Esophagus mucosa (tissue), 1 donor: ENCODE measurements around the gene OR5F1. TPM values are rescaled to one million over a fixed set of nuclear protein-coding genes. Genes with fewer than 3 reads are reported as not detected.

Source experiments
- ATAC-seq: fragments of 200-7000 bp; cut with Tn5 transposase; one replicate; pipeline ENCODE4 v1.9.1; 2020
- total RNA-seq: library from RNA; stranded (reverse); gene quantifications from one replicate; pipeline ENCODE4 v1.2.4, GENCODE V29; 2023
- donor health status: DM: yes; HTN: yes; CAD: no.

Gene OR5F1
- total RNA-seq, result not detected

GRCh38 chr11:55994525-55994924 lies at the start of gene OR5F1:
Gene OR5F1 (minus strand): TSS chr11:55994625. CDS start chr11:55994625, 0 bp downstream.
- ATAC-seq, result no peak

GRCh38 chr11:56027354-56027753 lies 32.9 kb upstream of the OR5F1 start, which contains the start of gene OR5AS1:
Gene OR5AS1 (plus strand): TSS chr11:56027654. CDS start chr11:56030419, 2,765 bp downstream.
- no peak for ATAC-seq

GRCh38 chr11:56013805-56014204 lies 19.4 kb upstream of the OR5F1 start:
- ATAC-seq, result no peak

- no peak for ATAC-seq
These were observed 16.3 kb upstream of the OR5F1 start for GRCh38 chr11:56010716-56011115.

GRCh38 chr11:55970935-55971334 lies 23.5 kb downstream of the OR5F1 start:
- ATAC-seq, result no peak

- ATAC-seq, result no peak
These were observed 24.6 kb downstream of the OR5F1 start, which contains the start of gene OR10AG1 for GRCh38 chr11:55969845-55970244. Gene OR10AG1 (minus strand): TSS chr11:55969945. CDS start chr11:55969907, 38 bp downstream.

- no peak for ATAC-seq
These were observed 26.5 kb downstream of the OR5F1 start for GRCh38 chr11:55967914-55968313.

- no peak for ATAC-seq
These were observed 28.0 kb downstream of the OR5F1 start for GRCh38 chr11:55966391-55966790.

GRCh38 chr11:55956521-55956920 lies 37.9 kb downstream of the OR5F1 start:
- ATAC-seq, result no peak

GRCh38 chr11:55949330-55949729 lies 45.1 kb downstream of the OR5F1 start:
- no peak for ATAC-seq

Other genes starting within 250 kb of the OR5F1 start
- not detected for gene OR5D13, start 221.2 kb downstream of the OR5F1 start, total RNA-seq
- not detected for gene OR5D14, start 199.1 kb downstream of the OR5F1 start, total RNA-seq
- gene OR5L1, start 183.3 kb downstream of the OR5F1 start, total RNA-seq, result not detected
- gene OR5D18, start 175.0 kb downstream of the OR5F1 start, total RNA-seq, result not detected
- not detected for gene OR5L2, start 167.4 kb downstream of the OR5F1 start, total RNA-seq
- gene OR5D16, start 155.9 kb downstream of the OR5F1 start, total RNA-seq, result not detected
- not detected for gene TRIM51, start 111.3 kb downstream of the OR5F1 start, total RNA-seq
- not detected for gene OR5W2, start 80.0 kb downstream of the OR5F1 start, total RNA-seq
- gene OR5I1, start 58.2 kb downstream of the OR5F1 start, total RNA-seq, result not detected
- gene OR10AG1, start 24.7 kb downstream of the OR5F1 start, total RNA-seq, result not detected
- not detected for gene OR5AS1, start 33.0 kb upstream of the OR5F1 start, total RNA-seq
- not detected for gene OR8I2, start 98.7 kb upstream of the OR5F1 start, total RNA-seq
- gene OR8H2, start 109.1 kb upstream of the OR5F1 start, total RNA-seq, result not detected
- gene OR8H3, start 127.7 kb upstream of the OR5F1 start, total RNA-seq, result not detected
- gene OR8J3, start 145.6 kb upstream of the OR5F1 start, total RNA-seq, result not detected
- not detected for gene OR8K5, start 165.7 kb upstream of the OR5F1 start, total RNA-seq
- gene OR5J2, start 182.0 kb upstream of the OR5F1 start, total RNA-seq, result not detected
- gene OR5T2, start 239.6 kb upstream of the OR5F1 start, total RNA-seq, result not detected